NCI-H748 (cell line): ENCODE results near the gene IL25.
"Not testable (repeated sequence)": the region's sequence is repeated elsewhere in the genome, so short reads cannot be mapped to it uniquely, and the experiment has no call there.

Source experiments
- DNase-seq: peaks from one replicate; lab custom pipeline; 2025; ENCODE audit not compliant: unreplicated experiment; lab: John Stamatoyannopoulos, UW

IL25 gene

DNA sequence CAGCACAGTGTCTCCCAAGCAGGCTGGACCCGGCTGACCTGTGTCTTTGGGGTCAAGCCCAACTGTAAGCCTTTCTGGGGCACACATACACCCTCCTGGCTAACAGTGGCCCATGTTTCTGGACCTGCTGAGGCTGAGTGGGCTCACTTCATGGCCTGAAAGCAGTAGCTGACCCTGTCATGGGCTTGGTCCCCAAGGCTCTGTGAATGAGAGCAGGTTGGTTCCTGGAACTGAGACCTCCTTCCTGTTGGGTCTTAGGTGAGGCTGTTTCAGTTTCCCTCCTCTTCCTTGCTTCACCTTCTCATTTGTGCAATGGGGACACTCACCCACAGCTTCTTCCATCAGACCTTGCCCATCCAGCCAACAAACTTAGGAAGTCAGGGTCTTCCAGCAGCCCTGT lies 744 bp upstream of the IL25 start:
- DNase-seq, result no peak

DNA sequence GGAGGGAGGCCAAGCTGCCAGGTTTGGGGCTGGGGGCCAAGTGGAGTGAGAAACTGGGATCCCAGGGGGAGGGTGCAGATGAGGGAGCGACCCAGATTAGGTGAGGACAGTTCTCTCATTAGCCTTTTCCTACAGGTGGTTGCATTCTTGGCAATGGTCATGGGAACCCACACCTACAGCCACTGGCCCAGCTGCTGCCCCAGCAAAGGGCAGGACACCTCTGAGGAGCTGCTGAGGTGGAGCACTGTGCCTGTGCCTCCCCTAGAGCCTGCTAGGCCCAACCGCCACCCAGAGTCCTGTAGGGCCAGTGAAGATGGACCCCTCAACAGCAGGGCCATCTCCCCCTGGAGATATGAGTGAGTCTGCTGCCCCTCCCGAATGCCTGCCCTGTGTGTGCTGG lies 432 bp downstream of the IL25 start:
- DNase-seq, result no peak

DNA sequence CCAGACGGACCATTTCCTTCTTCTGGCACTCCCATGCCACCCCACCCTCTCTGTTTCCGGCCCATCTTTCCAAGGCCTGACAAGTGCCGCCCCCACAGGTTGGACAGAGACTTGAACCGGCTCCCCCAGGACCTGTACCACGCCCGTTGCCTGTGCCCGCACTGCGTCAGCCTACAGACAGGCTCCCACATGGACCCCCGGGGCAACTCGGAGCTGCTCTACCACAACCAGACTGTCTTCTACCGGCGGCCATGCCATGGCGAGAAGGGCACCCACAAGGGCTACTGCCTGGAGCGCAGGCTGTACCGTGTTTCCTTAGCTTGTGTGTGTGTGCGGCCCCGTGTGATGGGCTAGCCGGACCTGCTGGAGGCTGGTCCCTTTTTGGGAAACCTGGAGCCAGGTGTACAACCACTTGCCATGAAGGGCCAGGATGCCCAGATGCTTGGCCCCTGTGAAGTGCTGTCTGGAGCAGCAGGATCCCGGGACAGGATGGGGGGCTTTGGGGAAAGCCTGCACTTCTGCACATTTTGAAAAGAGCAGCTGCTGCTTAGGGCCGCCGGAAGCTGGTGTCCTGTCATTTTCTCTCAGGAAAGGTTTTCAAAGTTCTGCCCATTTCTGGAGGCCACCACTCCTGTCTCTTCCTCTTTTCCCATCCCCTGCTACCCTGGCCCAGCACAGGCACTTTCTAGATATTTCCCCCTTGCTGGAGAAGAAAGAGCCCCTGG lies 3.1 kb downstream of the IL25 start:
- no peak for DNase-seq

DNA sequence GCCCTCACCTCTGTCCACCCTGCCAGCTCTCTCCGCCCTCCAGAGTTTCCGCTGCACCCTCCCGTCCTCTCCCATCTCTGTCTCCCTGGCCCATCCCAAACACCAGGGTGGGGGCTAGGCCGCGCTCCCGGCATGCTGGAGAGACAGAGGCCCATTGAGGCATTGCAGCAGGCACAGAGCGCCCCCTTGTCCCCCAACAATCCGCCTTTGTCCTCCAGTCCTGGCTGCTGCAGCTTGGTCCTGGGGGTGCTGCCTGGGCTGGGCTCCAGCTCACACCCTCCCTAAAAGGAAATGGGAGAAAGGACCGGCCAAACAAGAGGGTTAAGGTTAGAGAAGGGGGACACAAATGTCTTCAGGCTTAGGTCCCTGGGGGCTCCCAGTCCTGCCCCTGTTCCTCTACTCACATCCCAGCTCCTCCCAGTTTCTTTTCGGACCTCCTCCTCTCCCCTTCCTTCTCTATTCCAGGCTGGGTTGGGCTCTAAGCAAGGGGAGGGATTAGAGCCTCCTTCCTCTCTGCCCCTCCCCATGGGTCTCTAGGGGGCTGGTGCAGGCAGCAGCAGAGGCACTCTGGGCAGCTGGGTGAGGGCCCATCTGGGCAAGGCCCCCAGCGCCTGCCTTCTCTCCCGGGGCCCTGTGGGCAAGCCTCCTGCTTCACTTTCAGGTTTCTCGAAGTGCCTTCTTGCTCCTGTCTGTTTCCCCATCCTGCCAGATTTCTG lies 4.0 kb downstream of the IL25 start, which contains the start of gene CMTM5:
Gene CMTM5 (plus strand): TSS at position 565 of the 716 bp plus-strand sequence. CDS start 206 bp downstream, outside the sequence.
- DNase-seq, result no peak

DNA sequence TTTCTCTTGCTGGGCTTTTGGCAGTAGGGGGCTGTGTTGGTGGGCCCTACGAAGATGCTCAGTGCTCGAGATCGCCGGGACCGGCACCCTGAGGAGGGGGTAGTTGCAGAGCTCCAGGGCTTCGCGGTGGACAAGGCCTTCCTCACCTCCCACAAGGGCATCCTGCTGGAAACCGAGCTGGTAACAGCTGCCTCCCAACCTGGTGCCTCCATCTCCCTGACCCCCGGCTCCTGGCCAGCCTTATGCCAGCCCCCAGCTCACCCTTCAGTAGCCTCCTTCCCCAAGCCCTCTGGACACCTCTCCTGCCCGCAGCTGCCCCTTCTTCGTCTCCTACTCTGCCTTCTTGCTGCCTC lies 4.6 kb downstream of the IL25 start:
- no peak for DNase-seq

DNA sequence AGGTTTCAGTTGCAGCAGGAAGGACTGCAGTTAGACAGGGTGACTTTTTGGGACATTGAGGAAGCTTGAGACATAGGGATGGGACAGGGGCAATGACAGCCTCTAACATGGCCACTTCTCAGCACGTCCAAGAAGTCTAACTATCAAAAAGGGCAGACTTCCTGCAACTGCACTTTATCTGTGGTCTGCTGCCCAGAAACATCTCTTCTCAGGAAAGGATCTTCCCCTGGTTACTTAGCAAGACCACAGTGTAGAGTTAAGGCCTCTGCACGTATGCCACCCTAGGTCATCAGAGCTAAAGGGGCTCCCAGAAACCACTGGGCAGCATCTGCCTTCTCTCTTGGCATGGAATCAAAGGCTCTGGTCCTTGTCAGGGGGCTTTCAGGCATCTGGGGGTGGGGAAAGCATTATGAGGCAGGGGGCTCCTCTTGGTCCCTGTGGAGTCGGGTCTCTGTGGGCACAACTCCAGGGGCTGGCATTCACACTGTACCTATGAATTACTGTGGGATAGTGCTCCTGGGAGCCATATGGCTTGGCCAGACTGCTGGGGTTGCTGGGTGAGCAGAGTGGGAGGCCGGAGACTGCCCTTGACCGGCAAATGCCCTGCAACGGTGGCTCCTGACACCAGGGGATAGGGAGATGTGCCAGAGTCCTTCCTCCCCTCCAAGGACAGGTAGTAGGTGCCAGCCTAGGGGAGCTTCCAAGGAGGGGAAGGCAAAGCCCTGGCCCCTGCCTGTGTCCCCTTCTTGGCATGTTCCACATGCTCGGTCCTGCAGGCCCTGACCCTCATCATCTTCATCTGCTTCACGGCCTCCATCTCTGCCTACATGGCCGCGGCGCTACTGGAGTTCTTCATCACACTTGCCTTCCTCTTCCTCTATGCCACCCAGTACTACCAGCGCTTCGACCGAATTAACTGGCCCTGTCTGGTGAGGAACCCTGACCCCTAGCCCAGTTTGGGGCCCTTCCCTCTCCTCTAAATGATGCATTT lies 5.3 kb downstream of the IL25 start:
- no peak for DNase-seq

DNA sequence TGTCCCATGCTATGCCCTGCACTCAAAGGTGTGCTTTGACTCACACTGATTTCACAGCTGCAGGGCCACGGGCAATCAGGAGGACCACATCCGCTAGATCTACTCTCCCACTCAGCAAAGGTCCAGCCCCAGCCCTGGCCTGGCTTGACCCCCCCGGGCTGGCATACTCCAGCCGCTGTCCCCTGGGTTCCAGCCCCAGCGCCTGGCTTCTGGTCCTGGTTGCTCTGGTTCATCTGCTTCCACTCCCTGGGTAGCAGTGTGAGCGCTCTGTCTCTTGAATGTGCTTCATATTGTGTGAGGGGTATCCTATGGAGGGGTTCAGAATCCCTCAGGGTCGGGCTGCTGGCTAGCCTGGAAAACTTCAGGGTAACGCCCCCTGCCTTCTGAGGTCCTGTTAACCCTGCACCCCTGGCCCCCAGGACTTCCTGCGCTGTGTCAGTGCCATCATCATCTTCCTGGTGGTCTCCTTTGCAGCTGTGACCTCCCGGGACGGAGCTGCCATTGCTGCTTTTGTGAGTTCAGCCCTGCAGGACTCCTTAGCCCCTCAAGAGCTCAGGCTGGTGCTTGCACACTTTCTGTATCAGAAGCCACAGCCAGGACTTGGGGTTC lies 6.1 kb downstream of the IL25 start:
- DNase-seq, result no peak

DNA sequence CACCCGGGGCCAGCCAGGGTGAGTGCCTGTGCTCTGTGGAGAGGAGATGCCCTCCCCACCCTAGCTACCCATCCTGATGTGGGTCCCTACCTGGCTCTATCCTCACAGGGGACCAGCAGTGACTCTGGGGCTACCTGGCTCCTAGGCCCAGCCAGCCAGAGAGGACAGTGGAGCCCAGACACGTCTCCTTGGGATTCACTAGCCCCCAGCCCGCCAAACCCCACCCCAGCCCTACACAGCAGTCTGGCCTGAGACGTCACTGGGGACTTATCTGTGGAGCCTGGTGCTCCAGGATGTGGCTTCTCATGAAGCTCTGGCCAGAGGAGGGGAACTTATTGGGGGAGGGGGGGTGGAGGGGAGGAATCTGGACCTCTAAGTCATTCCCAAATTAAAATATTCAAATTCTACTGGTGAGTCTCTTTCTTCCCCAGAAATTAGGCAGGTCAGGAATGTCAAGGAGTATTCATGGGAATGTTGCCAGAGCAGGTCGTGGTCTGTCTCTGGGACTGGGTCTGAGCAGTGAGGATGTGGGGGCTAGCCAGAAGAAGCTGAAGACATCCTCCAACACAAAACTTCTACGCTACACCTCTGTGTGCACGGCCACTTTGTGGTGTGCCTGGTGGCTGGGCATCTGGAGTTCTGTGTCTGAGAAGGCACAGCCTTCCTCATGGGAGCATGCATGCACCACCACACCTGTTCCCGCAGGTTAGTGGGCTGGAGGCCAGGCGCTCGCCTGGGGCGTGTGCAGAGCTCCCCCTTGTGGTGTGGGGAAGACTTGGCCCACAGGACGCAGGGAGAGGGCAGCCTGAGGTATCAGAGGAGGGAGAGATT lies 7.0 kb downstream of the IL25 start:
- DNase-seq, result peak; percentile 68

DNA sequence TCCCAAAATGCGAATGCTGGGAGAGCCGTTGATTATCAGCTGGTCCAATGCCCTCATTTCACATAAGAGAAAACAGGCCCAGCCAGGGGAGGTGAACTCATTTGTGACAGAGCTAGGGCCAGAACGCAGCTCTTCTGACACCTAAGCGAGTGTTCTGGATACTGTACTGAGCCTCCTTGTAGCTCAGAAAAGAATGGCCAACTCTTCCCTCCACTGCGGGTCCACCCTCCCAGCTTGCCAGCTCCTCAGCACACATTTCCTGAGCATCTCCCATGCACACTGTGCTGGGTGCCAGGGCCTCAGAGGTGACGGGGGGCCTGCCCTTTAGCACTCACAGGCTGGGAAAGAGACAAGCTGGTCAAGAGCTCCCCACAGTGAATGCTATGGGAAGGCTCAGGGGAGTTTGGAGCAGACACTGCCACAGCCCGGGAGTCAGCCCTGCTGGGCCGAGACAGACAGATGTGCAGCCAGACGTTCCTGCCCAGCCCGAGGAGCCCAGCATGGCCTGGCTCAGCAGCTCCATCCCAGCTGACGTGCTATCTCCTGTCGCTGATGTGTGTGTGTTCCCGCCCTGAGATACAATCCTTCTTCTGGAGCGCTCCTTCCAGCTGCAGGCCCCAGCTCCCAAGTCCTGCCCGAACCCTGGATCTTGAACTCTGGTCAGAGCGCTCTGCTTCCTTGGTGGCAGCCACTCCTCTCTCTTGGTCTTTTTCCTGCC lies 7.7 kb downstream of the IL25 start:
- no peak for DNase-seq

DNA sequence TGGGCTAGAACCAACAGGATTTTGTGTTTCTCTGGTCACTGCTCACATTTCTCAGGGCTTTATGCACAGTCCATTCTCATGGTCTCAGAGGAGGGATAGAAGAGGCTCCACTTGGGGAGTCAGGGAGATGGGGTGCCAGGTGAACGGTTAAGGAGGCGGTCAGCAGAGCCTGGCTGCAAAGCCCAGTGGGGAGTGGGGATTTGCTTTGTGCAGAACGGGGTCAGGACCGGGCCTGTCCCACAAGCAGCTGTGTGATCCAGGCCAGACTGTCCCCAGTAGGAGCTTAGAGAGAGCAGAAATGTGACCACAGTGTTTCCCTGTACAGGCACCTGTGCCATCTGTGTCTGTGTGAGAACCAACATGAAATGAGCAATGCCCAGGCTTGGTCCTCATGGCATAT lies 8.4 kb downstream of the IL25 start:
- no peak for DNase-seq

DNA sequence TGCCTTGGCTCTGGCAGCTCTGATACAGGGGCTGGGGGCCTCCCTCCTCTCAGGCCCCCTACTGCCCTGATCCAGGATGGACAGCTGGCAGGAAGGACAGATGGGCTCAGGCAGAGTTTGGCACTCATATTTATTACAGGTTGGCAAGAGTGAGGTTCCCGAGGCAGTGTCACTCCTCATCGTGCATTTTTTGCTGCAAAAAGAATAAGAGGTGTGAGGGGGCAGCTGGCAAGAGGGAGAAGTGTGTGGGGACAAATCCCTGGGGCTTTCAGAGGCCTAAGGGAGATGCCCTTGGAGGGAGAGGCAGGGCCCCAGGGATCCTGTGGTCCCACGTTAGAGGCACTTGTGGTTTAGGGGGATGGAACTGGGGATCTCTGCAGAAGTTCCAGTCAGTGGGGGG lies 9.3 kb downstream of the IL25 start:
- no peak for DNase-seq

DNA sequence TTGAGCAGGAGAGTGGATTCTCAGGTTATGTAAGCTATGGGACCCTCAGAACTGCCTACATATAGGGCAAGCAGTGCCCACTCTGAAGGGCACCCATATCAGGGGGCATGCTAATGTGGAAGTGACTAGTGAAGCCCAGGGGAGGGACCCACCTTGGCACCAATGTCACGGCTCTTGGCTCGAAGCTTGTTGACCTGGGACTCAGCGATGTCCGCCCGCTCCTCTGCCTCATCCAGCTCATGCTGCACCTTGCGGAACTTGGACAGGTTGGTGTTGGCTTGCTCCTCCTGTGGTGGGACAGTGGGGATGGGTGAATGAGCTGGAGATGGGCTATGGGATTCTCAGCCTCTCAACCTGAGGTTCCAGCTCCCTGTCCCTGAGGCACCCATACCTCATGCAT lies 9.7 kb downstream of the IL25 start:
- DNase-seq, result no peak

DNA sequence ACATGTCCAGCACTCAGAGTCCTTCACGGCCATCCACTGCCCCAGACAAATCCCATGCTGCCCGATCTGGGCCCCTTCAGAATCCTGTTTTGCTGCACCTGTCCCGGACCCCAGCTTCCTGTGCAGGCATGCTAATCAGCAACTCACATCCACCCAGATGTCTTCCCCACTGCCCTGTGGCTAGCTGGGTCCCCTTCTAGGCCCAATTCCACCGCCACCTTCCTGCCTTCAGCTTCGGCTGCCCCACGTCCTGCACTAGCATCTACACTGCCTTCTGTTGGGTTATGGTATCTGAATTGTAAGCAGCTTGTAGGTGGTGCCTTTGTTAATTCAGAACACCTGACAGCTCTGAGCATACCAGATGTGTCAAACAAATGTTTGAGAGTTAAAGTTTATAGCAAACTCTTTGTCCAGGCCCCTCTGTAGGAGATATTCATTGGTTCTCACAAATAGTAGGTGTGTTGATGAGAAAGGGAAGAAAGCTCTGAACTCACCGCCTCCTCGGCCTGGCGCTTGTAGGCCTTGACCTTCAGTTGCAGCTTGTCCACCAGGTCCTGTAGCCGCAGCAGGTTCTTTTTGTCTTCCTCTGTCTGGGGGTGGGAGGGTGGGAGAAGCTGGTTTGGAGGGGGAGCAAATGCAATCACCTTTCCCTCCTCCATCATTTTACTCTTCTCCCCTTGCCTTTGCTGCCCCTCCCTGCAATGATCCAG lies 10.3 kb downstream of the IL25 start:
- no peak for DNase-seq

DNA sequence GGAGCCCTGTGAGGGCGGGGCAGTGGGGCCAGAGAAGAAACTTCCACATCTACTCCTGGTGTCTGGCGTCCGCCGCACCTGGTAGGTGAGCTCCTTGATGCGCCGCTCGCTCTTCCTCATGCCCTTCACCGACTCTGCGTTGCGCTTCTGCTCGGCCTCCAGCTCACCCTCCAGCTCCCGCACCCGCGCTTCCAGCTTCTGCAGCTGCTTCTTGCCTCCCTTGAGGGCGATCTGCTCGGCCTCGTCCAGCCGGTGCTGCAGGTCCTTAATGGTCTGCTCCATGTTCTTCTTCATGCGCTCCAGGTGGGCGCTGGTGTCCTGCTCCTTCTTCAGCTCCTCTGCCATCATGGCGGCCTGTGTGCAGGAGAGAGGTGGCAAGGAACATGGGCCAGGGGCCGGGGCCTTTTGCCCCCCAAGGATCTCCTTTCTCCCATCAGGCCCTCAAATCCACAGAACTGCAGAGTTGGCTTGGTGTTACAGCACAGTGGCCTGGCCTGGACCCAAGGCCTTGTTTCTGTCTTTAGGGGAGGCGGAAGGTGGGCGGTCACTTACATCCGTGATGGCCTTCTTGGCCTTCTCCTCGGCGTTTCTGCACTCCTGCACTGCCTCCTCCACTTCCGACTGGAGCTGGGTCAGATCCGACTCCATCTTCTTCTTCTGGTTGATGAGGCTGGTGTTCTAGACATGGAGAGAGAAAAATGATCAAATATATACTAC lies 11.9 kb downstream of the IL25 start:
- no peak for DNase-seq

DNA sequence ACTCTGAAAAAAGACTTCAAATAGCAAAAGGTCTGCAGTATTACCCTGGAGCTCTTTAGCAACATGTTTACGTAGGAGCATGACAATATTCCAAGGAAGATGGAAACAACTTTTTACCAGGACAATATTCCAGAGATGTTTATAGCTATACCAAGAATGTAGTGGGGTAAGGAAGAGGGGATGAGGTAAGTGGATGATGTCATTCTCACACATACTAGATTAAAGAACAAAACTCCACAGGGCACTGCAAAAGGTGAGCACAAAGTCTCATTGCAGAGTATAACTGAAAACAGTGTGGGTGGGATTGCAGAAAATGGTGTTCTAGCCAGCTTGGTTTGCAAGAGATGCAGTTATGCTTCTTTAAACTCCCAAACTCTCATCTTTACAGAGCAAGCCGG lies 12.6 kb downstream of the IL25 start:
- DNase-seq, result no peak

DNA sequence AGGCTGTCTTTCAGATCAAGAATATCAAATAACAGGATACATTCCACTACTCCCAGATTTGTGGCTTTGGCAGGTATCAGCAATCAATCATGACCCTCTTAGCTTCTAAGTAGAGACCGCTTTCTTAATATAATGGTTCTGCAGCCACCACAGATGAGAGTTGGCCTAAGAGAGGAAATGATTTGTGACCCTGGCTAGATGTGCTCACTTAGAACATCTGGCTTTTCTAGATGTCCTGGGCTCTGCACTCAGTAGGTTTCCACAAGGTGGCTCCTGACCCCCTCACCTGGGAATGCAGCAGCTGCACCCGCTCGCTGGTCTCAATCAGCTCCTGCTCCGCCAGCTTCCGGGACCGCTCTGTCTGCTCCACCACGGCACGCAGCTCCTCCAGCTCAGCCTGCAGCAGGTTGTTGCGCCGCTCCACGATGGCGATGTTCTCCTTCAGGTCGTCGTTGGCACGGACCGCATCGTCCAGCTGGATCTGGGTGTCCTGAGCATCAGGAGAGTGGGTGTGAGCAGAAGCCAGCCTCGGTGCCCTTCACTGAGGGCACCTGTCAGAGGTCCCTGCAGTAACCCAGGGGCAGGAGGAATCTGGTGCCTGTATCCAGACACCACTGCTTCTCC lies 13.1 kb downstream of the IL25 start:
- no peak for DNase-seq

DNA sequence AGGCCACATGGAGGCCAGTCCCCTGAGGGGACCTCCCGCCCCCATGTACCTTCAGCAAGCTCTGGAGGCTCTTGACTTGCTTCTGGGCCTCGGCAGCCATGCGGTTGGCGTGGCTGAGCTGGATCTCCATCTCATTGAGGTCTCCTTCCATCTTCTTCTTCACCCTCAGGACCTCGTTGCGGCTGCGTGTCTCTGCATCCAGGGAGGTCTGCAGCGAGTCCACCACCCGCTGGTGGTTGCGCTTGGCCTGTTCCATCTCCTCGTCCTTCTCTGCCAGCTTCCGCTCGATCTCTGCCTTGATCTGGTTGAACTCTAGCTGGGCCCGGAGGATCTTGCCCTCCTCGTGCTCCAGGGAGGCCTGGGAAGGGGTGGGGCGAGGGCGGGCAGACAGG lies 13.7 kb downstream of the IL25 start:
- DNase-seq, result not testable (repeated sequence)

DNA sequence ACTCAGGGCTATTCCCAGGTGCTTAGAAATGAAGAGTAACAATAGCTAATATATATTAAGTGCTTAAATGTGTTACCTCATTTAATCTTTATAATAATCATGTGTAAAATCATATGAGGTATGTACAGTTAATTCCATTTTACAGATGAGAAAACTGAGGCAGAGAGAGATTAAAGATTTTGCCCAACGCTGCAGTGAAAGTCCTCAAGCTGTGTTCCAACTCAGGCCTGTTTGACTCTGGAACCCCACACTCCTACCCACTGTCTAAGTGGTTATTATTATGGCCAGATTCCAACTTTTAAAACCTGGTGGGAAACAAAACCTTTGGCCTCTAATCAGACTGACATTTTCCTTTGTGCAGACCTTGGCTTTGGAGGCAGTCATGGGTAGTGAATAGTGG lies 14.4 kb downstream of the IL25 start:
- no peak for DNase-seq
